Measurements from ENCODE around the gene BAIAP2.

The BAIAP2 gene

GRCh38 chr17:81132770-81133723 lies 98.1 kb downstream of the BAIAP2 start:
- H3K27ac ChIP-seq, result no peak overlapping the region
- no peak for TF ChIP-seq CTCF (conservative IDR thresholded peaks at IDR 0.05)

GRCh38 chr17:81134064-81134781 lies 99.3 kb downstream of the BAIAP2 start:
- H3K27ac ChIP-seq, result no peak overlapping the region
- TF ChIP-seq CTCF (conservative IDR thresholded peaks at IDR 0.05), result no peak

GRCh38 chr17:81135505-81136278 lies 100.7 kb downstream of the BAIAP2 start:
- no peak overlapping the region for H3K27ac ChIP-seq
- no peak for TF ChIP-seq CTCF (conservative IDR thresholded peaks at IDR 0.05)

GRCh38 chr17:81136366-81136765 lies 101.4 kb downstream of the BAIAP2 start:
- H3K27ac ChIP-seq, result no peak overlapping the region
- no peak for TF ChIP-seq CTCF (conservative IDR thresholded peaks at IDR 0.05)

- no peak for TF ChIP-seq CTCF (conservative IDR thresholded peaks at IDR 0.05)
- no peak overlapping the region for H3K27ac ChIP-seq
Measured at GRCh38 chr17:81137248-81137647, 102.3 kb downstream of the BAIAP2 start.

- TF ChIP-seq CTCF (conservative IDR thresholded peaks at IDR 0.05), result no peak
- no peak overlapping the region for H3K27ac ChIP-seq
Measured at GRCh38 chr17:81138083-81138482, 103.1 kb downstream of the BAIAP2 start.

- no peak for TF ChIP-seq CTCF (conservative IDR thresholded peaks at IDR 0.05)
- H3K27ac ChIP-seq, result no peak overlapping the region
Measured at GRCh38 chr17:81138500-81138899, 103.5 kb downstream of the BAIAP2 start.
